Activated CD8-positive, alpha-beta memory T cell treated with anti-CD3 and anti-CD28 coated beads for 36 hours (primary cell): ENCODE data around the gene TMCC1. TPM values are rescaled to one million over a fixed set of nuclear protein-coding genes. Genes with fewer than 3 reads are reported as not detected.

ENCODE experiments used
- CTCF ChIA-PET: fragments of 350-600 bp; sonication (Branson Sonifier 250); formaldehyde crosslinking; loops from one replicate; lab custom pipeline; 2021; ENCODE audit warnings: antibody characterized with exemption; lab: Charles Lee
- POLR2A ChIA-PET: fragments of 350-600 bp; sonication (Branson Sonifier 250); formaldehyde crosslinking; loops from one replicate; lab custom pipeline; 2021; ENCODE audit warnings: antibody characterized with exemption; lab: Charles Lee
- total RNA-seq, 2 experiments: library from RNA; stranded (reverse); gene quantifications; one replicate each; pipeline ENCODE4 v1.2.3, GENCODE V29; 2021

Gene TMCC1
- total RNA-seq, 2 experiments from 2014 or later, result 14.7 to 16.3 TPM

- POLR2A ChIA-PET, result no interaction called here
- CTCF ChIA-PET, result interaction anchor here (0.5 kb wide), 1 partner anchor 134 kb away, joined by 3 read pairs; no protein-coding TSS in a partner anchor
Observed at GRCh38 chr3:129623447-129624118, 269.9 kb downstream of the TMCC1 start.

DNA sequence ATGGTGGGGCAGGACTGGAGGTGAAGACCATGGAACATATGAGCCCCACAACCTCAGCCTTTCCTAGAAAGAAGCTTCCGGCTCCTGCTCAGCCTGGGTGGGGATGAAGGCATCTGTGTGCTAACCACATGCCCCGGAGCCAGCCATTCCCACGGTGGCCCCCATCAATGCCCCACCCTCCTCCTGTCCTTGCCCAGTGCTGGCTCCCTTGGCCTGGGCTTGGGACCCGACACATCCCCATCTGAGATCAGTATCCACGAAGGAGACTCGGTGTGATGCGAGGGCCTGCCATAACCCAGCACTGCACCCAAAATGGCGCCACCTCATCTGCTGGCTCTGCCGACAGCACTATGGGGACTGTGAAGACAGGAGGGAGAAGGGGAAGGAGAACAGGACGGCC, 270.6 kb downstream of the TMCC1 start:
- CTCF ChIA-PET, result interaction anchor here (0.5 kb wide), 1 partner anchor 134 kb away, joined by 3 read pairs; no protein-coding TSS in a partner anchor
- POLR2A ChIA-PET, result no interaction called here

GRCh38 chr3:129622226-129622874, 271.2 kb downstream of the TMCC1 start:
- POLR2A ChIA-PET, result no interaction called here
- CTCF ChIA-PET, result no interaction called here

- POLR2A ChIA-PET, result no interaction called here
- CTCF ChIA-PET, result no interaction called here
Observed at GRCh38 chr3:129621626-129622225, 271.8 kb downstream of the TMCC1 start.

DNA sequence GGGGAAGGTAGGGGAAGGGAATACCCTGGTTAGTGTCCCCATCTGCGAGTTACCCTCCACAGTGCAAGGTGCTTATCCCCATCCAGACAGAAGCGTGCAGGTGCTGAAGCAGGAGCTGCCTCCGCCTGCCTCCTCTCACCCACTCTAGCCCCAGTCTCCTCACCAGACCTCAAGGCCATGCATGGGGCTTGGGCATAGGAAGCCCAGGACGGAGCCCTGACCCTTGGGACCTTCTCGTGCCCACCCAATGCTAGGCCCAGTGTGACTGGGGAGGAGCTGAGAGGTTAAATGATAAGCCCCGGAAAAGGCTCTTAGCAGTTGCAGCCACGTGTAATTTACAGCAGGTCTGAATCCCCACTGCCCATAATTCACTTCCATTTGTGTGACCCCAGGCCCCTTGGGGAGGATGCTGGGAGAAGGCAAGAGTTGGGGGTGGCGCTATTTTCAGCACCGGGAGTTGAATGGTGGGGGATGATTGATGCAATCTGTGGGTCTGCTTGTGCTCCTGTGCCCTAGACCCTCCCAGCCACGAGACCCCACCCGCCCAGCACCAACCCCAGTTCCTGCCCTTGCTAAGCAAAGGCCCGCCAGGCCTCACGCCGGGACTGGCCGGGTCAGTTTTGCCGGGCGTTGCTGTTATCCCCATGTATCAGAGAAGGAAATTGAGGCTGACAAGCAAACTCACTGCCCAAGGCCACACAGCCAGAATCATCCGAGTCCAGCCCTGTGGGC, 272.5 kb downstream of the TMCC1 start:
- POLR2A ChIA-PET, result interaction anchor here (0.5 kb wide), 1 partner anchor 23 kb away, joined by 3 read pairs; no protein-coding TSS in a partner anchor
- CTCF ChIA-PET, result no interaction called here

- POLR2A ChIA-PET, result no interaction called here
- CTCF ChIA-PET, result no interaction called here
Observed at GRCh38 chr3:129619726-129620162, 273.8 kb downstream of the TMCC1 start.

GRCh38 chr3:129618901-129619671, 274.4 kb downstream of the TMCC1 start:
- ChIA-PET POLR2A (no interaction called here), CTCF (no interaction called here)

DNA sequence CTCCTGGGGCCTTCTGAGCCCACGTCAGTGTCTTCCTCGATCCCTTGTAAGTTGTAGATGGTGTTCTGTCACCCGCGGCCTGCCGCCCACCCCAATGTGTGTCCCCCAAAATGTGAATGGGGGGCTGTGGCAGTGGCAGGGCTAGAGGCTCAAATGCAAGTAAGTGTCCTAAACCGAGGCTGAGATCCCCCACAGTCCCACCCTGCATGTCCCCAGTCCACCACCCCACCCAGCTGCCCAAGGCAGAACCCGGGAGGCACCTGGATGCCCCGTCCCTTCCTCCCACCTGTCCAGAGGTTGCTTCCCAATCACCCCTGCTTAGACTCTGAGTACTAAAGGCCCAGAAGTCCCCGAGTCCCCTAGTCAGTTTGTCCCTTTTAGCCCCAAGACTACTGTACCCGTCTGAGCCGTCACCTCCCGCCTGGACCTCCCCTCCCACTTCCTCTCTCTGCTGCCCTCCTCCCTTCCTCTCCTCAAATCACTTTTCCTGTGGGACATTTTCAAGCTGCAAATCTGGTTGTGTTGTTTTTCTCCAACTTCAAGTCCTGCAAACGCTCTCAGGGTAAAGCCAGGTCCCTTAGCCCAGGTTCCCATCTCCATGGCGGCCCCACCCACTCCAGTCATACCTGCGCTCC, 275.2 kb downstream of the TMCC1 start:
- CTCF ChIA-PET, result no interaction called here
- POLR2A ChIA-PET, result no interaction called here

- CTCF ChIA-PET, result no interaction called here
- POLR2A ChIA-PET, result no interaction called here
Observed at GRCh38 chr3:129617381-129618185, 275.9 kb downstream of the TMCC1 start.

- CTCF ChIA-PET, result interaction anchor here (0.5 kb wide), 1 partner anchor 261 kb away, joined by 3 read pairs; no protein-coding TSS in a partner anchor
- POLR2A ChIA-PET, result no interaction called here
Observed at GRCh38 chr3:129616713-129617112, 276.8 kb downstream of the TMCC1 start.

DNA sequence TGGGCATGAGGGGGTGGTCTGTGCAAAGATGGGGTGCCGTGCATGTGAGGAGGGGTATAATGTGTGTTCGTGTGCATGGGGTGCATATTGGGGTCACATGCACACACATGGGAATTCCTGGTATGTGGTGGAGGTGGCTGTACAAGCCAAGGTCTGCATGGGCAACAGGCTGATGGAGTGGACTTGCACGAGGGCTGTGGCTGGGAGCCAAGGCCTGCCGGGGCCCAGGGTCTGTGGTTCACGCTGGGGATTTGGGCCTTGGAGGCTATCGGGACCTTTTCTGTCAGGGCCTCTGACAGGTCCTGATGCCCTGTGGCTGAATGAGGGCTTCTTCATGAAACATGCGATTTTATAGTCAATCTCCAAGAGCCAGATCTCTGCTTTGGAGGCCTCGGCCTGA, 277.2 kb downstream of the TMCC1 start:
- CTCF ChIA-PET, result interaction anchor here (0.5 kb wide), 1 partner anchor 262 kb away, joined by 3 read pairs; no protein-coding TSS in a partner anchor
- POLR2A ChIA-PET, result no interaction called here

- CTCF ChIA-PET, result no interaction called here
- POLR2A ChIA-PET, result no interaction called here
Observed at GRCh38 chr3:129615751-129616281, 277.7 kb downstream of the TMCC1 start.

GRCh38 chr3:129614927-129615363, 278.6 kb downstream of the TMCC1 start:
- ChIA-PET CTCF (no interaction called here), POLR2A (no interaction called here)

DNA sequence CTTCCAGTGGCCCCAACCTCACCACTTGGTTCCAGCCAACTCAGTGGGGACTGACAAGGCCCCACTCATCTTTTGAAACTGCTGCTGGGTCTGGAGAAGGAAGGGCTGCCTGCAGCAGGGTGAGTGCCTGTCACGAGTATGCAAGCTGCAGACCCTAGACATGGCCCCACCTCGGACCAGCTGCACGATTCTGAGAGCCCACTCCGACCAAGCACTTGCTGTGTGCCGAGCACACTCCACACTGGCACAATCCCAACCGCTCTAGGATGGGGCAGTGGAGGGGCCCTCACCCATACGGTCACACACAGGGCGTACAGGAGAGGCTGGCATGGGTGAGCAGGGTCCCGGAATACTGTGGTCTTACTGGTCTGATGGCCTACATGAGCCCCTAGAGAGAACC, 279.1 kb downstream of the TMCC1 start:
- ChIA-PET CTCF (no interaction called here), POLR2A (no interaction called here)

GRCh38 chr3:129613367-129613740, 280.2 kb downstream of the TMCC1 start:
- POLR2A ChIA-PET, result no interaction called here
- CTCF ChIA-PET, result no interaction called here

DNA sequence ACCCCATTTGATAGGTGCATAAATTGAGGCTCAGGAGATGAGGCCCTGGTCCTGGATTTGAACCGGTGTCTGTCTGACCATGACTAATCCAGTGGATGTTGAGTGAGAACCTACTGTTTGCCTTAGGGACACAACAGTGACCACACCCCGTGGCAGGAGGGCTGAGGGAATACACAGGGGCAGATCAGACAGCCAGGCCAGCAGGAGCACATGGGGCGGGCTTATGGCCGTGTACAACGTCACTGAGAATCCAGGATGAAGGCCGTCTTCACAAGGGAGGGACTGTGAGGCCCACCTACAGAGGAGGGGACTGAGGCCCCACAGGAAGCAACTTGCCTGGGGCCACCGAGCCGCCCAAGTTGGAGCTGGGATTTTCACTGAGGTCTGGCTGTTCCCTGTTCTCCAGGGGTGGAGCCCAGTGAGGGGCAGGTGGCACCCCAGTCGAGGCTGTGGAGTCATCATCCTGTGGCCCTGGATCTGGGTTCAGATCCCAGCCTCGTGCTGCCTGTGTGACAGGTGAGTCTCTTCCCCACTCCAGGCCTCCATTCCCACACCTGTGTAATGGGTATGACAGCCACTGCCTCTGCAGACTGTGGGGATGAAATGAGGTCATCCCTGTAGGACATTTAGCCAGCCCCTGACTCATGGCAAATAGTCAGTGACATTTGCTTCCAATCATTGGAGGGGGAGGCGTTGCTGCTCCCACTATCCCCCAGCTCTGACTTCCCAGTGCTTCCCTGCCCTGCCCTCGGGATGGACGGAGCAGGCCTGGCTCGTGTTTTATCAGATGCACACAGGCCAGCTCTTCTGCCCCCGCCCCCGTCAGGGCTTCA, 280.8 kb downstream of the TMCC1 start:
- CTCF ChIA-PET, result no interaction called here

More for the DNA sequence above, 280.8 kb downstream of the TMCC1 start:
- POLR2A ChIA-PET, result no interaction called here
